Trophoblast cell (in vitro differentiated cells and primary cell): ENCODE measurements around the gene NDUFV1. TPM values are rescaled to one million over a fixed set of nuclear protein-coding genes. Genes with fewer than 3 reads are reported as not detected.
A peak's percentile ranks its signal among the peaks of the same experiment; 100 is the strongest.

Experiments
- DNase-seq, 2 donors: peaks; one replicate each; pipeline ENCODE4 v3.0.0-alpha.2; 2016
- H2AFZ ChIP-seq: 2 replicates; pipeline ENCODE4 v1.6.1; 2013; ENCODE audit warnings: low read length, moderate library complexity, mild to moderate bottlenecking; ENCODE audit not compliant: insufficient read depth, poor library complexity
- H2AK5ac ChIP-seq: 2 replicates; pipeline ENCODE4 v1.6.1; 2013; ENCODE audit warnings: mild to moderate bottlenecking, low read length
- H2BK120ac ChIP-seq: 2 replicates; pipeline ENCODE4 v1.6.1; 2013; ENCODE audit warnings: low read length, mild to moderate bottlenecking, moderate library complexity; ENCODE audit not compliant: insufficient read depth, poor library complexity
- H2BK12ac ChIP-seq: 2 replicates; pipeline ENCODE4 v1.6.1; 2013; ENCODE audit warnings: mild to moderate bottlenecking, low read length, moderate library complexity
- H2BK5ac ChIP-seq: 2 replicates; pipeline ENCODE4 v1.6.1; 2013; ENCODE audit warnings: low read length, low read depth, moderate library complexity, mild to moderate bottlenecking; ENCODE audit not compliant: poor library complexity
- H3K14ac ChIP-seq: 2 replicates; pipeline ENCODE4 v1.6.1; 2013; ENCODE audit warnings: mild to moderate bottlenecking, low read length
- H3K18ac ChIP-seq: 2 replicates; pipeline ENCODE4 v1.6.1; 2013; ENCODE audit warnings: mild to moderate bottlenecking, low read length
- H3K23ac ChIP-seq: 2 replicates; pipeline ENCODE4 v1.6.1; 2013; ENCODE audit warnings: low read length
- H3K27ac ChIP-seq: 2 replicates; pipeline ENCODE4 v1.5.1; 2013; ENCODE audit warnings: low read depth, mild to moderate bottlenecking, inconsistent platforms, low read length, moderate library complexity
- H3K27me3 ChIP-seq: 2 replicates; pipeline ENCODE4 v1.6.1; 2013; ENCODE audit warnings: inconsistent platforms, mild to moderate bottlenecking, low read length, moderate library complexity; ENCODE audit not compliant: insufficient read depth
- H3K36me3 ChIP-seq, 2 experiments: 1 replicate in 1 of 2; 2 replicates in 1 of 2; pipeline ENCODE4 v1.6.1; 2013; ENCODE audit warnings: low read length in 2 of 2, mild to moderate bottlenecking in 2 of 2, moderate library complexity in 1 of 2; ENCODE audit not compliant: insufficient read depth in 2 of 2, control insufficient read depth in 1 of 2
- H3K4ac ChIP-seq: 2 replicates; pipeline ENCODE4 v1.6.1; 2013; ENCODE audit warnings: low read depth, mild to moderate bottlenecking, low read length, moderate library complexity
- H3K4me1 ChIP-seq, 2 experiments: 1 replicate in 1 of 2; 2 replicates in 1 of 2; pipeline ENCODE4 v1.6.1; 2013; ENCODE audit warnings: low read length in 2 of 2, mild to moderate bottlenecking in 2 of 2, moderate library complexity in 1 of 2; ENCODE audit not compliant: insufficient read depth in 2 of 2, control insufficient read depth in 1 of 2
- H3K4me2 ChIP-seq: 2 replicates; pipeline ENCODE4 v1.6.1; 2013; ENCODE audit warnings: inconsistent platforms, mild to moderate bottlenecking, low read length, moderate library complexity
- H3K4me3 ChIP-seq: 2 replicates; pipeline ENCODE4 v1.5.1; 2013; ENCODE audit warnings: mild to moderate bottlenecking, low read depth, low read length, inconsistent platforms
- H3K79me1 ChIP-seq: one replicate; pipeline ENCODE4 v1.6.1; 2013; ENCODE audit warnings: low read length
- H3K79me2 ChIP-seq: 2 replicates; pipeline ENCODE4 v1.6.1; 2013; ENCODE audit warnings: low read length, mild to moderate bottlenecking; ENCODE audit not compliant: control insufficient read depth, insufficient read depth, poor library complexity
- H3K9ac ChIP-seq: 2 replicates; pipeline ENCODE4 v1.6.1; 2013; ENCODE audit warnings: mild to moderate bottlenecking, low read length
- H3K9me3 ChIP-seq: 2 replicates; pipeline ENCODE4 v1.6.1; 2013; ENCODE audit warnings: low read depth, mild to moderate bottlenecking, control low read depth, inconsistent platforms, low read length; ENCODE audit not compliant: insufficient read depth
- H4K12ac ChIP-seq: 2 replicates; pipeline ENCODE4 v1.6.1; 2013; ENCODE audit warnings: low read depth, mild to moderate bottlenecking, low read length, moderate library complexity
- H4K8ac ChIP-seq: 2 replicates; pipeline ENCODE4 v1.6.1; 2013; ENCODE audit warnings: low read depth, mild to moderate bottlenecking, low read length, moderate library complexity
- H4K91ac ChIP-seq: one replicate; pipeline ENCODE4 v1.6.1; 2013; ENCODE audit warnings: low read depth, mild to moderate bottlenecking, low read length, moderate library complexity
- WGBS: extraction: QIAGEN DNeasy Blood & Tissue Kit; methylation state at CpG from one replicate; pipeline ENCODE4 v1.1.7; 2013; ENCODE audit warnings: missing lambda C conversion rate; ENCODE audit not compliant: insufficient read length, insufficient coverage; ENCODE audit errors: extremely low coverage; 5-methylcytosine and 5-hydroxymethylcytosine counted together
- polyA plus RNA-seq: library from polyadenylated mRNA; stranded (reverse); fragments of 200-250 nt; gene quantifications from 2 replicates; pipeline ENCODE4 v1.2.3, GENCODE V29; 2013

The NDUFV1 gene
- polyA plus RNA-seq = 61.7 and 64.8 TPM in 2 replicates

- DNase-seq = peak; percentile 96 to 97
- Histone ChIP-seq H3K23ac (no peak within 1 kb of the TSS), H2BK5ac (peak within 1 kb of the TSS; percentile 11), H4K91ac (peak within 1 kb of the TSS; percentile 71), H3K4me3 (peak within 1 kb of the TSS; percentile 93), H2BK120ac (peak within 1 kb of the TSS; percentile 21), H2AK5ac (peak within 1 kb of the TSS; percentile 56), H4K8ac (peak within 1 kb of the TSS; percentile 95), H2AFZ (peak within 1 kb of the TSS; percentile 83), H3K79me2 (peaks cover 3% of the 10 kb centered on the region), H3K4me2 (peak within 1 kb of the TSS; percentile 98), H3K18ac (peak within 1 kb of the TSS; percentile 95), H3K14ac (peak within 1 kb of the TSS; percentile 83), H3K9ac (peak within 1 kb of the TSS; percentile 90), H2BK12ac (no peak within 1 kb of the TSS), H3K79me1 (peaks cover 6% of the 10 kb centered on the region), H3K4me1 (peaks cover 8 to 11% of the 10 kb centered on the region in 2 experiments), H3K27me3 (no peaks in the 10 kb centered on the region), H3K27ac (no peak within 1 kb of the TSS), H3K4ac (peak within 1 kb of the TSS; percentile 81), H4K12ac (peak within 1 kb of the TSS; percentile 93), H3K36me3 (peaks cover 26 to 29% of the 10 kb centered on the region in 2 experiments), H3K9me3 (peaks cover 3% of the 10 kb centered on the region)
- no CpG with 5 or more reads among the region's 69 CpGs for WGBS
Observed at GRCh38 chr11:67606492-67607295, at the start of gene NDUFV1. NDUFV1 (plus strand) TSS chr11:67606936; CDS start chr11:67607005, 69 bp downstream.

DNA sequence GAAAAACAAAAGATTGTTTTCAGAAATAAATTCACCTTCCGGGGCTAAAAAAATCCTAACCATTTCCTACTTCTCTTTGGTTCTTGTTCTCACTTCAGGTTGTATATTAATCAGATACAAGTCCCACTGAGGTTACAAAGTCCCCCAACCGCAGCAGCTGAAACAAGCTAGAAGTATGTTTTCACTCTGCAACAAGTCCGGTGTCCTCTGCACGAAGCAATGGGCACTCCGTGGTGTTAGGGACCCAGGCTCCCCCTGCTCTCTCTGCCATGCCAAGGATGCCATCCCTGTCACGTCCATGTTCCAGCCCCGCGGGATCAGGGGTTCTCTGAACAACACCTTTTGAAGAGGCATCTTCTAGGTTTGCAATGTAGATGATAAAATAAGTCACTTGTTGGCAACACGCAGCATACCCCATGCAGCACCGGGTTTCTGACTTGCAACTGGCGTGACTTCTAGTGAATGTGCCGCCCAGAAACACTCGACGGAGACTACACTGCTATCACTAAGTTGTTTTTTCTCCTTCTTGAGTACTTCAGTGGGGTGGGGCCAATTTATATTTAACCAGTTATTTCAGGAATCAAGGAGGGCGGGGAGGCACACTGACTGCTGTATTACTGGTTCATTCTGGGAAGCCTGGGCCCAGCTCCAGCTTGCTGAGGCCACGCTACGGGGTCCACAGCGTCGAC lies 48.5 kb upstream of the NDUFV1 start:
- Histone ChIP-seq H2BK12ac (no peak overlapping the region), H3K36me3 (no peaks in the 10 kb centered on the region), H3K79me2 (peaks cover 2% of the 10 kb centered on the region), H4K91ac (no peak overlapping the region), H4K8ac (no peak overlapping the region), H3K27ac (no peak overlapping the region), H2AFZ (no peak overlapping the region), H2BK120ac (no peak overlapping the region), H3K14ac (no peak overlapping the region), H3K4ac (no peak overlapping the region), H3K4me3 (peak overlapping the region; percentile 40), H3K23ac (no peak overlapping the region), H3K9me3 (no peaks in the 10 kb centered on the region), H3K79me1 (peaks cover 15% of the 10 kb centered on the region), H2BK5ac (no peak overlapping the region), H4K12ac (no peak overlapping the region), H3K9ac (no peak overlapping the region), H3K4me2 (no peak overlapping the region), H3K27me3 (no peaks in the 10 kb centered on the region), H3K18ac (no peak overlapping the region), H2AK5ac (peak overlapping the region; percentile 24), H3K4me1 (peaks cover 4 to 7% of the 10 kb centered on the region in 2 experiments)
- DNase-seq = no peak
- no CpG with 5 or more reads among the region's 19 CpGs for WGBS

DNA sequence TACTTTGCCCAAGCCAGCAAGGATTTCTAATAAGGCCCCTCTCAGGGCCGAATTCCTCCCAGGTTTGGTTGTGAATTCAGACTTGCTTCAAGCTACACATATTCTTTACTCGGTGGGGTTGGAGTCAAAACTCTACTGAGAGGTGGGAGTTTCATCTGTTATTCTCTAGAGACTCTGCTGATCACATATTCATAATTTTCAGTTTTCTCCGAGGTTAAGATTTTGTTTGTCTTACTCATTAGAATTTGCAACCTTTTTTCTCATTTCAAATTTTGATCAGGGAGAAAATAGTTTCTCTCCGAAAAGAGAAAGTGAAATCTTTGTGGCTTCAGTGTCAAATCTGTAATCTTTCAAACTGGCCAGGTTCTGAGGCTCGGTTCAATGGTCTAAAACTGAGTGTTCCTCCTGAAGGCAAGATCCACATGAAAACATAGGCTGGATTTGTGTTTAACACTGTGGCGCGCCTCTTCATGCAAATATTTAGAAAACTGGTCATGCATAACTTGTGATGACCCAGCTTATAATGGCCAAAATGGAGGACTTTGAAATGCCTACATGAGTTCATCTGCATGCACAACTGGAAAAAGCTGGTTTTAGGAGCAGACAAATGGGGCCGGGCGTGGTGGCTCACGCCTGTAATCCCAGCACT lies 44.6 kb upstream of the NDUFV1 start:
- no peaks in the 10 kb centered on the region for H3K36me3 ChIP-seq
- peak overlapping the region; percentile 86 for H2BK120ac ChIP-seq
- peak overlapping the region; percentile 96 for H2BK12ac ChIP-seq
- peaks cover 7 to 16% of the 10 kb centered on the region in 2 experiments for H3K4me1 ChIP-seq
- H2AFZ ChIP-seq = no peak overlapping the region
- H3K79me1 ChIP-seq = peaks cover 36% of the 10 kb centered on the region
- H3K18ac ChIP-seq = peak overlapping the region; percentile 85
- H4K91ac ChIP-seq = peak overlapping the region; percentile 93
- H3K27me3 ChIP-seq = no peaks in the 10 kb centered on the region
- H4K8ac ChIP-seq = peak overlapping the region; percentile 85
- H2BK5ac ChIP-seq = peak overlapping the region; percentile 92
- H2AK5ac ChIP-seq = peak overlapping the region; percentile 91
- H4K12ac ChIP-seq = peak overlapping the region; percentile 16
- H3K23ac ChIP-seq = no peak overlapping the region
- no peak overlapping the region for H3K4me2 ChIP-seq
- DNase-seq = peak; percentile 71 to 83
- peak overlapping the region; percentile 19 for H3K4ac ChIP-seq
- peak overlapping the region; percentile 93 for H3K14ac ChIP-seq
- H3K9me3 ChIP-seq = no peaks in the 10 kb centered on the region
- H3K79me2 ChIP-seq = peaks cover 7% of the 10 kb centered on the region
- H3K27ac ChIP-seq = peak overlapping the region; percentile 98
- no peak overlapping the region for H3K9ac ChIP-seq
- WGBS = no CpG with 5 or more reads among the region's 10 CpGs
- no peak overlapping the region for H3K4me3 ChIP-seq
